Activated CD4-positive, alpha-beta T cell treated with anti-CD3 and anti-CD28 coated beads, Interleukin-2, amount 50 U/mL, for 48 hours (primary cell): Measurements from ENCODE around the gene L3HYPDH.

Experiments
- DNase-seq, 2 experiments: peaks; one replicate each; pipeline ENCODE4 v3.0.0-alpha.2; 2020

The L3HYPDH gene

GRCh38 chr14:59483819-59484638 is at the start of gene L3HYPDH, which contains the start of gene JKAMP:
Gene L3HYPDH (minus strand): TSS chr14:59484408. CDS start chr14:59484316, 92 bp downstream.
Gene JKAMP (plus strand): TSS chr14:59484517. CDS start chr14:59484590, 73 bp downstream.
- DNase-seq, result peak; percentile 99

- DNase-seq, result no peak
Measured at GRCh38 chr14:59532419-59532818, 48.2 kb upstream of the L3HYPDH start.

GRCh38 chr14:59530349-59530748 is 46.1 kb upstream of the L3HYPDH start:
- DNase-seq, result no peak

GRCh38 chr14:59529189-59529588 is 45.0 kb upstream of the L3HYPDH start:
- no peak for DNase-seq

GRCh38 chr14:59520224-59520623 is 36.0 kb upstream of the L3HYPDH start:
- no peak for DNase-seq

GRCh38 chr14:59511916-59512575 is 27.8 kb upstream of the L3HYPDH start:
- DNase-seq, result no peak

- DNase-seq, result no peak
Measured at GRCh38 chr14:59510966-59511365, 26.8 kb upstream of the L3HYPDH start.

GRCh38 chr14:59510001-59510400 is 25.8 kb upstream of the L3HYPDH start:
- no peak for DNase-seq

GRCh38 chr14:59509101-59509500 is 24.9 kb upstream of the L3HYPDH start:
- no peak for DNase-seq

GRCh38 chr14:59507752-59508103 is 23.5 kb upstream of the L3HYPDH start:
- DNase-seq, result no peak

GRCh38 chr14:59507063-59507751 is 23.0 kb upstream of the L3HYPDH start:
- peak; percentile 61 to 70 for DNase-seq

- no peak for DNase-seq
Measured at GRCh38 chr14:59503256-59503655, 19.0 kb upstream of the L3HYPDH start.

- DNase-seq, result no peak
Measured at GRCh38 chr14:59500732-59501131, 16.5 kb upstream of the L3HYPDH start.

- DNase-seq, result no peak
Measured at GRCh38 chr14:59492384-59492783, 8.2 kb upstream of the L3HYPDH start.

GRCh38 chr14:59490756-59491155 is 6.5 kb upstream of the L3HYPDH start:
- DNase-seq, result no peak

- DNase-seq, result no peak
Measured at GRCh38 chr14:59484639-59485175, 499 bp upstream of the L3HYPDH start.

- no peak for DNase-seq
Measured at GRCh38 chr14:59483363-59483762, 845 bp downstream of the L3HYPDH start.

- no peak for DNase-seq
Measured at GRCh38 chr14:59482541-59483331, 1.5 kb downstream of the L3HYPDH start.

- DNase-seq, result no peak
Measured at GRCh38 chr14:59481871-59482540, 2.2 kb downstream of the L3HYPDH start.

GRCh38 chr14:59481407-59481806 is 2.8 kb downstream of the L3HYPDH start:
- DNase-seq, result no peak

- DNase-seq, result no peak
Measured at GRCh38 chr14:59480166-59480565, 4.0 kb downstream of the L3HYPDH start.

- DNase-seq, result no peak
Measured at GRCh38 chr14:59478540-59478939, 5.7 kb downstream of the L3HYPDH start.
